GM12891 (cell line): ENCODE results near the gene ABCC3.

Source experiments
- PAX5 ChIP-seq: IDR thresholded peaks from 2 replicates; pipeline ENCODE4 v1.6.1; 2011; ENCODE audit warnings: low read length, moderate library complexity, mild to moderate bottlenecking; ENCODE audit not compliant: insufficient read depth, severe bottlenecking
- POLR2A ChIP-seq: IDR thresholded peaks from 2 replicates; pipeline ENCODE4 v1.6.1; 2011; ENCODE audit warnings: low read depth, low read length, control low read depth
- POLR2AphosphoS5 ChIP-seq: IDR thresholded peaks from 2 replicates; pipeline ENCODE4 v1.6.1; 2011; ENCODE audit warnings: low read depth, low read length, control low read depth
- SPI1 ChIP-seq: IDR thresholded peaks from 2 replicates; pipeline ENCODE4 v1.6.1; 2011; ENCODE audit warnings: low read depth, low read length, control low read depth
- TAF1 ChIP-seq: IDR thresholded peaks from 2 replicates; pipeline ENCODE4 v1.6.1; 2011; ENCODE audit warnings: low read depth, low read length, control low read depth

- TF ChIP-seq POLR2AphosphoS5 (no peak), POLR2A (no peak), TAF1 (no peak), SPI1 (no peak), PAX5 (no peak)
Measured at GRCh38 chr17:50693036-50693682, 58.5 kb downstream of the ABCC3 start.
